ENCODE measurements around the gene FCRLB.
"Not testable (repeated sequence)": the region's sequence is repeated elsewhere in the genome, so short reads cannot be mapped to it uniquely, and the experiment has no call there.

The FCRLB gene

GRCh38 chr1:161719325-161719611, 2.1 kb upstream of the FCRLB start:
- no peak for DNase-seq (ENCODE audit: low read depth)

GRCh38 chr1:161720422-161720821, 922 bp upstream of the FCRLB start:
- DNase-seq (ENCODE audit: low read depth) = no peak

GRCh38 chr1:161721738-161722343, 497 bp downstream of the FCRLB start:
- DNase-seq (ENCODE audit: low read depth) = peak; percentile 93

GRCh38 chr1:161722406-161722805, 1.1 kb downstream of the FCRLB start:
- DNase-seq (ENCODE audit: low read depth) = no peak

- no peak for DNase-seq (ENCODE audit: low read depth)
These were observed 2.3 kb downstream of the FCRLB start for GRCh38 chr1:161723459-161724141.

- DNase-seq (ENCODE audit: low read depth) = not testable (repeated sequence)
These were observed 4.0 kb downstream of the FCRLB start for GRCh38 chr1:161725258-161725907.

- DNase-seq (ENCODE audit: low read depth) = peak; percentile 18
These were observed 4.6 kb downstream of the FCRLB start for GRCh38 chr1:161725908-161726472.

GRCh38 chr1:161726473-161727255, 5.3 kb downstream of the FCRLB start:
- peak; percentile 17 for DNase-seq (ENCODE audit: low read depth)

- peak; percentile 70 for DNase-seq (ENCODE audit: low read depth)
These were observed 6.0 kb downstream of the FCRLB start for GRCh38 chr1:161727256-161727924.

- no peak for DNase-seq (ENCODE audit: low read depth)
These were observed 7.3 kb downstream of the FCRLB start for GRCh38 chr1:161728376-161729226.

- peak; percentile 14 for DNase-seq (ENCODE audit: low read depth)
These were observed 8.8 kb downstream of the FCRLB start for GRCh38 chr1:161730050-161730564.

GRCh38 chr1:161731241-161731640, 9.9 kb downstream of the FCRLB start:
- DNase-seq (ENCODE audit: low read depth) = no peak

GRCh38 chr1:161731981-161732718, 10.8 kb downstream of the FCRLB start:
- DNase-seq (ENCODE audit: low read depth) = no peak

- DNase-seq (ENCODE audit: low read depth) = peak; percentile 94
These were observed 12.2 kb downstream of the FCRLB start for GRCh38 chr1:161733526-161733925.

GRCh38 chr1:161735837-161736236, 14.5 kb downstream of the FCRLB start:
- no peak for DNase-seq (ENCODE audit: low read depth)

GRCh38 chr1:161736335-161736969, 15.1 kb downstream of the FCRLB start:
- DNase-seq (ENCODE audit: low read depth) = no peak

- DNase-seq (ENCODE audit: low read depth) = no peak
These were observed 16.3 kb downstream of the FCRLB start for GRCh38 chr1:161737625-161738024.

GRCh38 chr1:161738627-161739287, 17.4 kb downstream of the FCRLB start:
- DNase-seq (ENCODE audit: low read depth) = peak; percentile 37

Data from GM04503 (cell line).